ENCODE results near the gene TUBB. TPM values are rescaled to one million over a fixed set of nuclear protein-coding genes. Genes with fewer than 3 reads are reported as not detected.

Gene TUBB
- total and polyA plus RNA-seq, 2 of the 4 experiments (the other 2 are of a cell fraction), result 1,401 to 2,004 TPM

DNA sequence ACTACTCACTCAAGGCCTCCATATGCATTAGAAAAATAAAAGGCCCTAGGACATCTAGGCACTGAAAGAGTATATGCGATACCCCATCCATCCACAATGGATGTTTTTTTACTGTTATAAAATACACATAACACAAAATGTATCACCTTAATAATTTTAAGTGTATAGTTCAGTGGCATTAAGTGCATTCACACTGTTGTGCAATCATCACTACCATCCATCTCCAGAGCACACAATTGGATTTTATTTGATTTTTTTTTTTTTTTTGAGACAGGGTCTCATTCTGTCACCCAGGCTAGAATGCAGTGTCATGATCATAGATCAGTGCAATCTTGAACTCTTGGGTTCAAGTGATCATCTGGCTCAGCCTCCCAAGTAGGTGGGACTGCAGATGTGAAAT lies 5.9 kb upstream of the TUBB start:
- Histone ChIP-seq H3K4me2 (ENCODE audit: low read depth, low read length) (no peak overlapping the region), H3K23ac (ENCODE audit: low read depth, low read length) (no peak overlapping the region), H3K14ac (replicated peaks; ENCODE audit: low read depth, low read length) (no peak overlapping the region), H3K18ac (ENCODE audit: low read depth, low read length) (no peak overlapping the region), H3K56ac (ENCODE audit: extremely low read depth, insufficient read depth, low read length) (no peak overlapping the region), H2AFZ (replicated peaks; ENCODE audit: low read length, poor library complexity) (no peak overlapping the region), H3K27me3 (ENCODE audit: control insufficient read depth, insufficient read depth, low read length) (no peaks in the 10 kb centered on the region), H3K4me1 (ENCODE audit: control insufficient read depth, insufficient read depth, low read length) (peaks cover 4% of the 10 kb centered on the region; the same call in 1 of the 2 replicates), H3K9me1 (ENCODE audit: insufficient read depth, low read length) (peaks cover 5% of the 10 kb centered on the region), H3K4me3 (ENCODE audit: insufficient read depth, low read depth, low read length) (no peak overlapping the region), H2BK5ac (ENCODE audit: low read depth, low read length, poor library complexity, severe bottlenecking) (no peak overlapping the region), H2AK9ac (replicated peaks; ENCODE audit: low read depth, low read length, poor library complexity) (no peak overlapping the region), H3K4ac (ENCODE audit: low read depth, low read length) (no peak overlapping the region), H2BK20ac (ENCODE audit: low read depth, low read length) (no peak overlapping the region), H4K8ac (ENCODE audit: low read depth in 2 of 2, low read length in 2 of 2) (no peak overlapping the region), H4K20me1 (ENCODE audit: insufficient read depth, low read length) (no peaks in the 10 kb centered on the region), H4K5ac (ENCODE audit: low read depth, low read length) (no peak overlapping the region), H3K36me3 (ENCODE audit: control insufficient read depth, insufficient read depth, low read length) (peaks cover 23% of the 10 kb centered on the region), H3K79me1 (ENCODE audit: low read depth in 1 of 2, low read length in 2 of 2) (peaks cover 15 to 35% of the 10 kb centered on the region in 2 experiments), H2AK5ac (ENCODE audit: low read depth, low read length) (no peak overlapping the region), H3K27ac (ENCODE audit: insufficient read depth, low read length) (no peak overlapping the region), H3K9ac (ENCODE audit: low read depth, low read length) (no peak overlapping the region), H3K9me3 (ENCODE audit: control insufficient read depth, insufficient read depth, low read length) (no peaks in the 10 kb centered on the region), H2BK120ac (ENCODE audit: low read depth, low read length) (no peak overlapping the region), H2BK15ac (ENCODE audit: low read depth, low read length) (no peak overlapping the region), H4K91ac (ENCODE audit: insufficient read depth, low read depth, low read length) (no peak overlapping the region)
- no CpG with 5 or more reads among the region's 1 CpG for WGBS, 2 experiments (ENCODE audit: extremely low coverage in 2 of 2, insufficient read length in 1 of 2)
- BruUV-seq (replicated peaks), result no TSS peak
- ChIA-PET CTCF (no interaction called here), POLR2A (ENCODE audit: unreplicated experiment) (no interaction called here)
- intact Hi-C loops (cut with micrococcal nuclease), result no loop called here
- peak; percentile 76 for TF ChIP-seq CEBPB (IDR thresholded peaks at IDR 0.05; ENCODE audit: low read depth, low read length)
- TF ChIP-seq, protein P1, sequence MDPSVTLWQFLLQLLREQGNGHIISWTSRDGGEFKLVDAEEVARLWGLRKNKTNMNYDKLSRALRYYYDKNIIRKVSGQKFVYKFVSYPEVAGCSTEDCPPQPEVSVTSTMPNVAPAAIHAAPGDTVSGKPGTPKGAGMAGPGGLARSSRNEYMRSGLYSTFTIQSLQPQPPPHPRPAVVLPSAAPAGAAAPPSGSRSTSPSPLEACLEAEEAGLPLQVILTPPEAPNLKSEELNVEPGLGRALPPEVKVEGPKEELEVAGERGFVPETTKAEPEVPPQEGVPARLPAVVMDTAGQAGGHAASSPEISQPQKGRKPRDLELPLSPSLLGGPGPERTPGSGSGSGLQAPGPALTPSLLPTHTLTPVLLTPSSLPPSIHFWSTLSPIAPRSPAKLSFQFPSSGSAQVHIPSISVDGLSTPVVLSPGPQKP (IDR thresholded peaks at IDR 0.05; ENCODE audit: borderline replicate concordance, low read depth, low read length), result no peak
- no peak for ATAC-seq (ENCODE audit: low read depth)
- dilution Hi-C loops (cut with HindIII; ENCODE audit: low sequenced_read_pairs, unreplicated experiment), result no loop called here
- in situ Hi-C loops (cut with MboI; ENCODE audit: low sequenced_read_pairs), result no loop called here
- no peak for DNase-seq
